Measurements from ENCODE around the gene BRD3OS.

- no peak for TF ChIP-seq EZH2 (IDR thresholded peaks at IDR 0.05; ENCODE audit: low read length, unreplicated experiment)
- TF ChIP-seq, protein P1, sequence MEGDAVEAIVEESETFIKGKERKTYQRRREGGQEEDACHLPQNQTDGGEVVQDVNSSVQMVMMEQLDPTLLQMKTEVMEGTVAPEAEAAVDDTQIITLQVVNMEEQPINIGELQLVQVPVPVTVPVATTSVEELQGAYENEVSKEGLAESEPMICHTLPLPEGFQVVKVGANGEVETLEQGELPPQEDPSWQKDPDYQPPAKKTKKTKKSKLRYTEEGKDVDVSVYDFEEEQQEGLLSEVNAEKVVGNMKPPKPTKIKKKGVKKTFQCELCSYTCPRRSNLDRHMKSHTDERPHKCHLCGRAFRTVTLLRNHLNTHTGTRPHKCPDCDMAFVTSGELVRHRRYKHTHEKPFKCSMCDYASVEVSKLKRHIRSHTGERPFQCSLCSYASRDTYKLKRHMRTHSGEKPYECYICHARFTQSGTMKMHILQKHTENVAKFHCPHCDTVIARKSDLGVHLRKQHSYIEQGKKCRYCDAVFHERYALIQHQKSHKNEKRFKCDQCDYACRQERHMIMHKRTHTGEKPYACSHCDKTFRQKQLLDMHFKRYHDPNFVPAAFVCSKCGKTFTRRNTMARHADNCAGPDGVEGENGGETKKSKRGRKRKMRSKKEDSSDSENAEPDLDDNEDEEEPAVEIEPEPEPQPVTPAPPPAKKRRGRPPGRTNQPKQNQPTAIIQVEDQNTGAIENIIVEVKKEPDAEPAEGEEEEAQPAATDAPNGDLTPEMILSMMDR (conservative IDR thresholded peaks at IDR 0.05; ENCODE audit: low read depth, low read length), result no peak
- TF ChIP-seq EZH2phosphoT487 (IDR thresholded peaks at IDR 0.05; ENCODE audit: borderline replicate concordance, low read length), result no peak
Measured at GRCh38 chr9:134036130-134036529, 10.8 kb downstream of the BRD3OS start.
